Muscle of leg (tissue), 11 donors: ENCODE measurements around the gene HID1. TPM values are rescaled to one million over a fixed set of nuclear protein-coding genes. Genes with fewer than 3 reads are reported as not detected.

Experiments
- DNase-seq: peaks from one replicate; pipeline ENCODE4 v3.0.0; 2013
- H3K27ac ChIP-seq: one replicate; pipeline ENCODE4 v1.5.1; 2013; ENCODE audit warnings: mild to moderate bottlenecking, low read length, control low read depth
- H3K27me3 ChIP-seq: one replicate; pipeline ENCODE4 v1.6.1; 2013; ENCODE audit warnings: low read length; ENCODE audit not compliant: control insufficient read depth, insufficient read depth
- H3K36me3 ChIP-seq: one replicate; pipeline ENCODE4 v1.6.1; 2013; ENCODE audit warnings: low read length; ENCODE audit not compliant: control insufficient read depth, insufficient read depth
- H3K4me1 ChIP-seq: one replicate; pipeline ENCODE4 v1.6.1; 2013; ENCODE audit warnings: low read length; ENCODE audit not compliant: control insufficient read depth, insufficient read depth
- H3K4me3 ChIP-seq: one replicate; pipeline ENCODE4 v1.5.1; 2013; ENCODE audit warnings: low read length, control low read depth
- H3K9me3 ChIP-seq: replicated peaks from 2 replicates; pipeline ENCODE4 v1.6.1; 2013; ENCODE audit warnings: low read depth, low read length; ENCODE audit not compliant: control insufficient read depth
- WGBS: methylation state at CpG from one replicate; pipeline ENCODE4 v1.1.5; 2013; ENCODE audit warnings: missing lambda C conversion rate; ENCODE audit not compliant: insufficient coverage; 5-methylcytosine and 5-hydroxymethylcytosine counted together
- polyA plus RNA-seq, 8 donors: library from polyadenylated mRNA; unstranded; fragments of 120-200 nt; gene quantifications; one replicate each; pipeline versions ENCODE4 v1.2.1 to v1.2.3, GENCODE V29; 2013; ENCODE audit warnings: inconsistent platforms in 1 of 8, low replicate concordance in 1 of 8; ENCODE audit not compliant: insufficient read length in 8 of 8, insufficient read depth in 1 of 8
- total RNA-seq: library from RNA; stranded (reverse); fragments of 120-200 nt; gene quantifications from one replicate; pipeline ENCODE4 v1.2.4, GENCODE V29; 2013

Gene HID1
- total and polyA plus RNA-seq, 9 donors, result 2.7 to 12.6 (median 6.8) TPM

DNA sequence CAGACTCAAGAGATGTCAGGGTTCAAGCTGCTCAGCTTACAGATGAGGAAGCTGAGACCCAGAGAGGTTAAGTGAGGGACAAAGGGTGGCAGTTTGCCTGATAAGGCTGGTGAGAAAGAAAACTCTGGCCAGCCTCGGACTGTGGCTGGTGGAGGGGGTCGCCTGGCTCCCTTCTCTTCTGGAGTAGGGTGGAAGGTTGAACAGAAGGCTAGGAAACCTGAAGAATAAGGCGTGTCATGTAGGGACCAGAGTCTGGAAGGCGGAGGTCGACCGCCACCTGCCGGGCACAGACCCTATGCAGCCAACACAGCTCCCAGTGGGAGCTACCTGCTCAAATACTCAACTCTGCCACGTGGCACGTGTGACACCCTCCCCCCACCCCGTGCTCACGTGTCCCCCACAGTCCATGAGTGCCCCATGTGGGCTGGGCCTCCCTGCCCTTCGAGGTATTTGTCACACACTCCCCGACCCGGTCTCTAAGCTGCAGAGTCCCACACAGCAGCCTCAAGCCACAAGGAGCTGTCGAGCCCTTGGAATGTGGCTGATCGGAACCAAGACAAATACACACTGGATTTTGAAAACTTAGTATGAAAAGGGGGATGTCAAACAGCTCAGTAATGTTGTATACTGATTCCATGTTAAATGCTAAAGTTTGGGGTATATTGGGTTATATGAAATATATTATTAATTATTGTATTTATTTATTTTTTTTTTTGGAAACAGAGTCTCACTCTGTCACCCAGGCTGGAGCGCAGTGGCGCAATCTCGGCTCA lies 11.8 kb downstream of the HID1 start:
- no peak for DNase-seq
- WGBS, result 14% methylated on average over 7 of the region's 19 CpGs

DNA sequence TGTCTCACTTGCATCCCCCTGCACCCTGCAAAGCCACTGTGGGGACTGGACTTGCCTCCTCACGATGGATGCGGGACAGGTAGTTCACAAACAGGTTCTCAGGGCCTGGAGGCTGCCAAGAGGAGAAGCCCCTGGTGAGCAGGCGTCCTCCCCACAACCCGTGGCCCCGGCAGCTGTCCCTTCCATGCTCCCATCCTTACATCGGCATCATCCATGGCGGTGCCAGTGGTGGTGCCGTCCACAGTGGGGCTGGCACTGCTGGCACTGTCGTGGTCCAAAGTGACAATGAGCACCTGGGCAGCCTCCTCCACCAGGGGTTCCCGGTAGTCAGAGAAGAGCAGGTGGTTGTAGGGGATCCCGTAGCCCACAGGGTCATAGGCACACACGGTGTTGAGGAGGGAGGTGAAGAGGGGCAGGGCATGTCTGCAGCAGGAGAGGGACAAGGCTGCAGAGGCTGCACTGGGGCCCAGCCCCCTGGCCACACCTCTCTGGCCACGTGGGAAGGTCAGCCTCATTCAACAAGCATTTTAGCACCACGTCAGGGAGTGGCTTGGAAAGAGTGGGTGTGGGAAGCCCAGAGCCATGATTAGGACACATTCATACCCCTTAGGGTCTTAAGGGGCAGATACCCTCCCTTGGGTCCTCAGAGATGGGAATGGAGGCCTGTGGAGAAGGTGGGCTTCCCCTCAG lies 12.6 kb downstream of the HID1 start:
- H3K4me1 ChIP-seq, result peaks cover 13% of the 10 kb centered on the region
- peaks cover 8% of the 10 kb centered on the region for H3K27me3 ChIP-seq
- no peaks in the 10 kb centered on the region for H3K36me3 ChIP-seq
- 84% methylated on average over 11 of the region's 14 CpGs for WGBS
- H3K4me3 ChIP-seq, result no peak overlapping the region
- H3K27ac ChIP-seq, result no peak overlapping the region
- no peaks in the 10 kb centered on the region for H3K9me3 ChIP-seq
- DNase-seq, result no peak

More for the DNA sequence above, 11.8 kb downstream of the HID1 start:
- Histone ChIP-seq H3K4me1 (peaks cover 13% of the 10 kb centered on the region), H3K9me3 (no peaks in the 10 kb centered on the region), H3K27me3 (peaks cover 6% of the 10 kb centered on the region), H3K4me3 (no peak overlapping the region), H3K36me3 (no peaks in the 10 kb centered on the region), H3K27ac (no peak overlapping the region)

DNA sequence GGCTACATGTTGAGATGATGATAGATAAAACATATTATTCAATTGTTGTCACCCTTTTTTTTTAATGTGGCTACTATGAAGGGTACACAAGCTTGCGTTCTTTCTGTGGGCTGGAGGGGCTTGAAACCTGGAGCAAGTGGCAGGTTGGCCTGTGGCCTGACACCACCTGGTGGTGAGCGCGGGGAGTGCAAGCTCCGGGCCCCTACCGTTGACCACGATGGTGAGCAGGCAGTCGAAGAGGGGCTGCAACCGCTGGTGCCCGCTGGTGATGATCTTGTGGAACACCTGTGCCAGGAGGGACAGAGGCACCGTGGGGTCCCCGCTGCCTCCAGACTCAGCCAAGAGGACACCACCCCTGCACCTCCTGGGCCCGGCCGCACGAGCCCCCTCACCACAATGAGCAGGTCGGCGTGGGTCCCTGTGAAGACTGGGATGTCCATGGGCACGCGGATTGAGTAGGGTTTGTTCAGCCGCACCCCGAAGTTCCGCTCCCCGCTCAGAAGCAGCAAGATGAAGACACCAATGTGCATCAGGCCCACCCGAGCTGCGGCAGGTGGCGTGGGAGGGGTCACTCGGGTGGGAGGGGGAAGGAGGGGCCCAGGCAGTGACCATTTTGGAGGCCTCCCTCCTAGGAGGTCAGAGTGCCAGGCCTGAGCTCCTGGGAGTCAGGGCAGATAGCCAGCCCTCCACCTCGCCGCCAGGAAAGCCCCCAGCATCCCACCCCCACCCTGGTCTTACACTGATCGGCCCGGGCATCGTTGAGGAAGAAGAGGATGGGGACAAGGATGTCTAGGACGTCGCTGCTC lies 14.4 kb downstream of the HID1 start:
- H3K27ac ChIP-seq, result no peak overlapping the region
- no peak overlapping the region for H3K4me3 ChIP-seq
- H3K9me3 ChIP-seq, result no peaks in the 10 kb centered on the region
- no peaks in the 10 kb centered on the region for H3K36me3 ChIP-seq
- 30% methylated on average over 23 of the region's 33 CpGs for WGBS
- DNase-seq, result peak; percentile 57
- peaks cover 10% of the 10 kb centered on the region for H3K27me3 ChIP-seq
- H3K4me1 ChIP-seq, result peaks cover 13% of the 10 kb centered on the region

DNA sequence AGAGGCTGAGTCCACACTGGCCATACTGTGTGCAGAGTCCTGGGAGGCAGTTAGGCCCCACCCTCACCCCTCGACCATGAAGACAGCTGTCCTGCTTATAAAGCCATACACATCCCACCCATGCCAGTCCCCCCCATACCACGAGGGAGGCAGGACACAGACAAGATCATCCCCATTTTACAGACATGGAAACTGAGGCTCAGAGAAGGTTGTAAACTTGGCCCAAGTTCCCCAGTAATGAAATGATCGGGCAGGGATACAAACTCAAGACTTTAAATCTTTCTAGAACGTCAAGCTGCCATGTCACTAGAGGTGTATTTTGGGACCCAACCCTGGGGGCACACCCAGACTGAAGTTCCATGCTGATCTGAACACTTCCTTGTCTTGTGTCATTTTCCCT lies 16.5 kb downstream of the HID1 start:
- H3K4me3 ChIP-seq, result no peak overlapping the region
- 56% methylated on average over 3 of the region's 4 CpGs for WGBS
- no peaks in the 10 kb centered on the region for H3K36me3 ChIP-seq
- no peak overlapping the region for H3K27ac ChIP-seq
- peaks cover 20% of the 10 kb centered on the region for H3K27me3 ChIP-seq
- DNase-seq, result no peak
- no peaks in the 10 kb centered on the region for H3K4me1 ChIP-seq
- no peaks in the 10 kb centered on the region for H3K9me3 ChIP-seq

DNA sequence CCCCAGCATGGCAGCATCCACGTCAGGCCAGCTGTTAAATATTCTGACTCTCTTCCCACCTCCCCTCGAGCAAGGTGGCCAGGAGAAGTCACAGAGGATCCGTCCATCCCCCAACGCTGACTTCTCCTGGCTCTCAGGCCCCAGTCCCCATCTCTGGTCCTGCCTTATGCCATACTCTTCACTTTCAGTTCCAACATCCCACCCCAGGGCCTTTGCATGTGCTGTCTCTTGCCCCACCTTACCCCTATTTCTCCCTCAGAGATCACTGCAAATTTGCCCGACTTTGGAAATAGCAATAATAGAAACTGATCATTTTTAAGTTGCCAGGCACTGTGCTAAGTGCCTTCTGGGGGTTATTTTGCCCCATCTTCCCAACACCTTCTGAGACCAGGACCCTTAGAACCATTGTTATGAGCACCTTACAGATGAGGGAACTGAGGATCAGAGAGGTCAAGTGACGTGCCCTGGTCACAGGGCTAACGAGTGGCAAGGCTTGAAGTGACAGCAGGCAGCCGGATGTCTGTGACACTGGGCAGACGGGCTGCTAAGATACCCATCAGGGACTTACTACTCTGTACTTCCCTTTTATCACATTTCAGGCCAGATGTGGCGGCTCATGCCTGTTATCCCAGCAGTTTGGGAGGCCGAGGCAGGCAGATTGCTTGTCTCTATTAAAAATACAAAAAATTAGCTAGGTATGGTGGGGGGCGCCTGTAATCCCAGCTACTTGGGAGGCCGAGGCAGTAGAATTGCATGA lies 17.7 kb downstream of the HID1 start:
- no peak for DNase-seq
- Histone ChIP-seq H3K27me3 (peaks cover 32% of the 10 kb centered on the region), H3K9me3 (no peaks in the 10 kb centered on the region), H3K36me3 (no peaks in the 10 kb centered on the region), H3K27ac (no peak overlapping the region), H3K4me3 (no peak overlapping the region), H3K4me1 (no peaks in the 10 kb centered on the region)
- WGBS, result 44% methylated on average over 6 of the region's 13 CpGs

DNA sequence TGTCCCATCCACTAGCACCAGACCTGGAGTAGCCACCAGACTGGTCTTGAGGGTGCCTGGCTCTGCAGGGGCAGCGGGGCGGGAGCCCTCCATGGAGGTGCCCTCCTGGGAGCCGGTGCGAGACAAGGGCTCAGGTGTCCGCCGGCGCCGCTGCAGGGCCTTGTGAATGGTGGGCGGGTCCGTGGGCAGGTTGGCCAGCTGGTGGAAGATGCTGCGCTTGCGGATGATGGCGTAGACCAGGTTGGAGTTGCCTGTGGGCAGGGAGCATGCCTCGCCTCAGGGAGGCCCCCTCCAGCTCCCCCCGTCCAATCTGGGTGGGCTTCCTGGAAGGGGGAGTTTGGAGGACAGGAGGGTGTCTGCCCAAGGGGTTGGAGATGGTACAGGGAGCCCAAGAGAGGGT lies 18.4 kb downstream of the HID1 start:
- Histone ChIP-seq H3K4me1 (no peaks in the 10 kb centered on the region), H3K9me3 (no peaks in the 10 kb centered on the region), H3K4me3 (no peak overlapping the region), H3K27me3 (peaks cover 33% of the 10 kb centered on the region), H3K27ac (no peak overlapping the region), H3K36me3 (no peaks in the 10 kb centered on the region)
- DNase-seq, result no peak
- WGBS, result 76% methylated on average over 12 of the region's 15 CpGs

DNA sequence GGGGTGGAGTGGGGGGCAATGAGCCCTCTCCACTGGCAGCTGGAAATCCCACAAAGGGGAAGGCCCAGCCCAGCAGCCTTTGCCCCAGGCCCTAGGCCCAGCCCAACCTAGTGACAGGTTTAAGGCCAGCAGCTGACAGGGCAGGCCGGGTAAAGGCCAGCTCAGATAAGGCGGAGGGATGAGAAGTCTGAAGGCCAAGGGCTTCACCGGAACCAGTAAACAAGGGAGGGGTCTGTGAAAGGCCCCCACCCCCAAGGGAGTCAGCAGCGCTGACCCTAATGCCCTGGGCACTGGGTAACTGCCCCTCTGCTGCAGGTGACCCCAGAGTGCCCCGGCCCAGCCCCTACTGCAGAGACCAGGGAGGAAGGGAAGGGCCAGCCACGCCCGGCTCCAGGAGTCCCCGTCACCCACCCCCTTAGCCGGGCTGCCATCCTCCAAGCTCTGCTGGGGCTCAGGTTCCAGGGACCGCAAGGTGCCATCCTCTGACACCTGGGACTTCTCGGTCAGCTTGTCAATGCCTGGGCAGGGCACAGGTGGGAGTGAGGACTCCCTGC lies 19.3 kb downstream of the HID1 start:
- Histone ChIP-seq H3K4me1 (no peaks in the 10 kb centered on the region), H3K9me3 (no peaks in the 10 kb centered on the region), H3K4me3 (no peak overlapping the region), H3K36me3 (no peaks in the 10 kb centered on the region), H3K27ac (no peak overlapping the region), H3K27me3 (peaks cover 33% of the 10 kb centered on the region)
- WGBS, result 78% methylated on average over 8 of the region's 11 CpGs
- DNase-seq, result no peak

DNA sequence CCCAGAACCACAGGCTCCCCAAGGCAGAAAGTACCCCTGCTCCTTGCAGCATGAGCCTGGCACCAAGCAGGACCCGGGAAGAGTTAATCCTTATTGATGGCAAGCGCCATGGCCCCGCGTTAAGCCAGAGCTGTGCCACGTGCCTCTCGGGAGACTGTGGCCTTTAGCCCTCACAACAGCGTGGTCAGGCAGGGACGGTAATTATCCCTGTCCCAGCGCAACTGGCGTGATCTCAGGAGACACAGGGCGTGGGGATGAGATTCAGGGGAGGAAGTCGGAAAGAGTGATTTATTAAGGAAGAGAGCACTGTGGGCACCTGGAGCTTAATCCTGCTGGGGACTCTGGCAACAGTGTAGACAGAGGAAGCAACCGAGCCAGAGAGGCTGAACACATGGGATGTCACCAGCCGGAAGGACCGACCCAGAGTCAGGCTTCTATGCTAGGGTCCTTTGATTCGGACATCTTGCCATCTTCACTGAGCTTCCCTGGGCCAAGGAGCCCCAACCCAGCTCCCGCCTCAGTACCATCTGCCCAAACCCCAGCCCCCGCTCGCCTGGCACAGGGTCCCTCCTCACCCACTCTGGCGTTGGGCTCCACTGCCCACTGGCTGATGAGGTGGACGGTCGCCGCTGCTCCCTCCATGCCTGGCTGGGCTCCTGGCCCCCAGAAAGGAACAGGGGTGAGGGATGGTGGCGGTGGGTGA lies 20.0 kb downstream of the HID1 start:
- Histone ChIP-seq H3K4me3 (no peak overlapping the region), H3K27ac (no peak overlapping the region), H3K4me1 (no peaks in the 10 kb centered on the region), H3K9me3 (no peaks in the 10 kb centered on the region), H3K36me3 (no peaks in the 10 kb centered on the region), H3K27me3 (peaks cover 30% of the 10 kb centered on the region)
- WGBS, result 52% methylated on average over 14 of the region's 24 CpGs
- DNase-seq, result no peak

DNA sequence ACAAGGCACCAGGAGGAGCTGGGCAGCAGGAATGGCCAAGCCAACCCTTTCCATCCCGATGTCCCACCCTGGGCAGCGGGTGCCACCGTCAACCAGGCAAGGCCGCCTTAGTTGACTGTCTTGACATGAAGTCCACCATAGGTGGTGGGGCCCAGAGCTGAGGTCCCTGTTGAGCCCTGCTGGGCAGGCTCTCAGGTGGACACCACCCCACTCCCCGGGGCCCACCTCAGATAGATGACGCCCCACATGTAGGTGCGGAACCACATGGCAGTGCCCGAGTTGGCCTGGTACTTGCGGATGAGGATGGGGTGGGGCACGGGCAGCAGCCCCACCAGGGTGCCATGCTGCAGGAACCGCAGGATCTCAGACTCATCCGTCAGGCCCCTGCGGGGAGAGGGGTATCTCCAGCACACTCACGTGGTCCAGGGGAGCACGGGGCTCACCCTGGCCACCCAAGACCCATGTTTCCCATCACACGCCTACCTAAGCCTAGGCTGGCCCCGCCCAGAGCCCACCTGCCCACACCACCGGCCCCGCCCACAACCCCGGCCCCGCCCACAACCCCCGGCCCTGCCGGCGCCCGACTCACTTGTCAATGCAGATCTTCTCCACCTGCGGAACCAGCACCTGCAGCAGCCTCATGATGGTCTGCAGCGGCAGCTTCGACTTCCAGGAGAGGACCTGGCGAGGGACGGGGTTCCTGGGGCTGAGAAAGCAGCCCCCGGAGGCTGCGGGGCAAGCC lies 20.7 kb downstream of the HID1 start:
- peaks cover 33% of the 10 kb centered on the region for H3K27me3 ChIP-seq
- WGBS, result 66% methylated on average over 29 of the region's 32 CpGs
- H3K4me3 ChIP-seq, result no peak overlapping the region
- no peak overlapping the region for H3K27ac ChIP-seq
- H3K4me1 ChIP-seq, result no peaks in the 10 kb centered on the region
- no peaks in the 10 kb centered on the region for H3K36me3 ChIP-seq
- DNase-seq, result no peak
- H3K9me3 ChIP-seq, result no peaks in the 10 kb centered on the region
